NCI-H2196 treated with DMSO at 0.1 percent for 48 hours (cell line): ENCODE data around the gene MTARC1.

ENCODE experiments used
- DNase-seq: peaks from one replicate; lab custom pipeline; 2025; ENCODE audit not compliant: unreplicated experiment; lab: John Stamatoyannopoulos, UW

MTARC1 gene

DNA sequence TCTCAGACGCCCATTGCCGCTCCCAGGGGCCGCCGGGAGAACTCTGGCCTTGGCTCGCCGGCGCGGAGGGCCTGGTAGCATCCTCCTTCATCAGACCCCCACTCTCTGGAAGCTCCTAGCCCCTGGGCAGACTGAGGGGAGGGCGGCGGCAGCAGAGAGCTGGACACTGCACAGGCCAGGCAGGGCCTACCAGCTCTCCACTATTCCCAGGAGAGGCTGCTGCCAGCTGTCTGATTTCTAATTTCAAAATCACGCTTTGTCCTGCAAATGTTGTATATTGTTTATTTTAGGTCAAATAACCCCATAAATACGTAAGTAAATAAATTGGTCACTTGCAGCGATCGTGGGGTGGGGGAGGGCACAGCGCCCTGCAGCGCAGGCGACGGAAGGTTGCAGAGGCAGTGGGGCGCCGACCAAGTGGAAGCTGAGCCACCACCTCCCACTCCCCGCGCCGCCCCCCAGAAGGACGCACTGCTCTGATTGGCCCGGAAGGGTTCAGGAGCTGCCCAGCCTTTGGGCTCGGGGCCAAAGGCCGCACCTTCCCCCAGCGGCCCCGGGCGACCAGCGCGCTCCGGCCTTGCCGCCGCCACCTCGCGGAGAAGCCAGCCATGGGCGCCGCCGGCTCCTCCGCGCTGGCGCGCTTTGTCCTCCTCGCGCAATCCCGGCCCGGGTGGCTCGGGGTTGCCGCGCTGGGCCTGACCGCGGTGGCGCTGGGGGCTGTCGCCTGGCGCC lies at the start of gene MTARC1:
TSS of gene MTARC1 (plus strand) at position 577 of the 732 bp plus-strand sequence. CDS start at position 609, 32 bp downstream.
- peak; percentile 89 for DNase-seq

DNA sequence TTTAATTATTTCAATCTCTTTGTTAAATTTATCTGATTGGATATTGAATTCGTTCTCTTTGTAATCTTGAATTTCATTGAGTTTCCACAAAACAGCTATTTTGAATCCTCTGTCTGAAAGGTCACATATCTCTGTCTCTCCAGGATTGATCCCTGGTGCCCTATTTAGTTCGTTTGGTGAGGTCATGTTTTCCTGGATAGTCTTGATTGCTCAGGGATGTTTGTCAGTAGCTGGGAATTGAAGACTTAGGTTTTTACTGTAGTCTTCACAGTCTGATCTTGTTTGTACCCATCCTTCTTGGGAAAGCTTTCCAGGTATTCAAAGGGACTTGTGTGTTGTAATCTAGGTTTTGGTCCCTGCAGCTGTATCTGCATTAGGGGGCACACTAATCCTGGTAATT lies 45.4 kb upstream of the MTARC1 start:
- no peak for DNase-seq

GRCh38 chr1:220741825-220742224 lies 44.9 kb upstream of the MTARC1 start:
- DNase-seq: no peak

DNA sequence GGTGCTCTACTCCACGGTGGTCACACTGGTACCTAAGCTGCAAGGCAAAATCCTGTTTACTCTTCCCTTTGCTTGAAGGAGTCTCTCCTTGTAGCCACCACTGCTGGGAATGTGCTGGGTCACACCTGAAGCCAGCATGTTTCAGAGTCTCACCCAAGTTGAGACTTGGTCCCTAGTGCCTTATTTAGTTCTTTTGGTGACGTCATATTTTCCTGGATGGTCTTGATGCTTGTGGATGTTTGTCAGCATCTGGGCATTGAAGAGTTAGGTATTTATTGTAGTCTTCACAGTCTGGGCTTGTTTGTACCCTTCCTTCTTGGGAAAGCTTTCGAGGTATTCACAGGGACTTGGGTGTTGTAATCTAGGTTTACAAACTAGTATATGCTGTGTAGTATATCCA lies 44.2 kb upstream of the MTARC1 start:
- DNase-seq: no peak

GRCh38 chr1:220746851-220747250 lies 39.9 kb upstream of the MTARC1 start:
- no peak for DNase-seq

DNA sequence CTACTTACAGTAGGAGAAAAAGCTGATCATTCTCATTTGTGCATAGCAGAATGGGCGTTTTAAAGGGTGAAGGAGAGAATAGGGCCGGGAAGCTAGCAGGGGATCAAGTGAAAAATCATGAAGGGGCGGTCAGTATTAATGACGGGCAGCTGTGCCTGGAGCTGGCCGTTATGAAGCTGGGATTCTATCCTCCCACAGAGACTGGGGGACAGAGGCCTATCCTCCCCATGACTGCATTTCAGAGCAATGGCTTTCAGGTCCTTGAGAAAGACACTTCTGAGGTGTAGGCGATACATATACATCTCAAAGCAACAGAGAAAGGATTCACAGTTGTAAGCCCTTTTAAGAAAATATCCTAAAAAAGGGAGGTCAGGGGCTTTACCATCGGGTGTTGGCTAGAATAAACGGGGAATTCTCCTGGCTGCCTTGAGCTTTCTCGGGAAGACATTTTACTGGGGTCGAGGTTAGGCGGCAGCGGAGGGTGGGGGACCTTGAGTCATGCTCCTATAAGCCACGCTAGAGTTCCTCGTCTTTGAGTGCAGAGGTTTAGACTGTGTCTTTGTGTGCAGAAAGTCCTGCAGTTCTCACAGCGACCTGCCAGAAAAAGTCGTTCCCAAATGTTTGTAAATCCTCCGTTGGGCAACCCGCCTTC lies 39.1 kb upstream of the MTARC1 start:
- no peak for DNase-seq

DNA sequence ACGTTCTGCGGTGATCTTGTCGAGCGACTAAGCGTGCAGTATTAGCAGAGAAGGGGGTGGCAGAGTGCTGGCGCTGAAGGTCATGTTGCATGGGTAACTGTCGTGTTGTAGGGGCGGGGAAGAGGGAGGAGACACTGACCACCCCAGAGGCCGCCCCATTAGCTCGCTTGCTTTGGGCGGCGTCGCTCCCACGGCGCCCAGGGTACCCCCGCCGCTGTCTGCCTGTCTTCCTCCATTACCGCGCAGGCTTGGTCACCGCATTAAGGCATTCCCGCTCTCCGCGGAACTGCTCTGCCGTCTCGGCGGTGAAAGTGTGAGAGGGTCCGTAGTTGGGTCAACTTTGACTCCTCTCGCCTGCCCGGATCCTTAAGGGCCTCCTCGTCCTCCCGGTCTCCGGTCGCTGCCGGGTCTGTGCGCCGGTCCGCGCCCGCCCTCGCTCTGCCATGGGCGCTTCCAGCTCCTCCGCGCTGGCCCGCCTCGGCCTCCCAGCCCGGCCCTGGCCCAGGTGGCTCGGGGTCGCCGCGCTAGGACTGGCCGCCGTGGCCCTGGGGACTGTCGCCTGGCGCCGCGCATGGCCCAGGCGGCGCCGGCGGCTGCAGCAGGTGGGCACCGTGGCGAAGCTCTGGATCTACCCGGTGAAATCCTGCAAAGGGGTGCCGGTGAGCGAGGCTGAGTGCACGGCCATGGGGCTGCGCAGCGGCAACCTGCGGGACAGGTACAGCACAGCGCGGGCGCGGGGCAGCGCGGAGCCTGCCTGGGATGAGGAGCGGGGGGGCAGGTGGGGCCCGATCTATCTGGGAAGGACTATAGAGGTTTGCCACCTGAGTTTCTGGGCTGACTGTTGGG lies 38.4 kb upstream of the MTARC1 start, which contains the start of gene MTARC2:
TSS of gene MTARC2 (plus strand) at position 234 of the 846 bp plus-strand sequence. CDS start at position 444, 210 bp downstream.
- DNase-seq: peak; percentile 55

- no peak for DNase-seq
These were observed 37.8 kb upstream of the MTARC1 start for GRCh38 chr1:220748936-220749335.

GRCh38 chr1:220750131-220750515 lies 36.6 kb upstream of the MTARC1 start:
- no peak for DNase-seq

DNA sequence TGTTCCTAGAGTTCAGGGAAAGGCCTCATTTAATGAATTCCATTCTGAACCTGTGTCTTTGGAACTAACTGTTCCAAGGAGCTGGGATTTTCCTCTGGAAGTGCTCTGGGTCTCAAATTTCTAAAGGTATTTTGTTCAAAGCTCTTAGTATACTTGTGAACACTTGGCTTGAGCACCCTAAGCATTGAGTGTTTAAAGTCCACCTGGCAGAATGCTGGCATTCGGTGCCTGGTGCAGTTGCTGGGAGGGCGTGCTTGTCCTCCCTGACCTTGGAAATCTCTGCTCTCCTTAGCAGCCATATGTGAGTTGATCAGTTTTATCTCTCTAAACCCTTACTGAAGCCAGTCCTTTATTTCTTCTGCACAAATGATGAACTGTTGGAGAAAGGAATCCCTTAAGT lies 35.6 kb upstream of the MTARC1 start:
- no peak for DNase-seq

- no peak for DNase-seq
These were observed 32.3 kb upstream of the MTARC1 start for GRCh38 chr1:220754212-220754917.

- no peak for DNase-seq
These were observed 31.8 kb upstream of the MTARC1 start for GRCh38 chr1:220754918-220755295.

GRCh38 chr1:220755309-220755708 lies 31.4 kb upstream of the MTARC1 start:
- DNase-seq: no peak

DNA sequence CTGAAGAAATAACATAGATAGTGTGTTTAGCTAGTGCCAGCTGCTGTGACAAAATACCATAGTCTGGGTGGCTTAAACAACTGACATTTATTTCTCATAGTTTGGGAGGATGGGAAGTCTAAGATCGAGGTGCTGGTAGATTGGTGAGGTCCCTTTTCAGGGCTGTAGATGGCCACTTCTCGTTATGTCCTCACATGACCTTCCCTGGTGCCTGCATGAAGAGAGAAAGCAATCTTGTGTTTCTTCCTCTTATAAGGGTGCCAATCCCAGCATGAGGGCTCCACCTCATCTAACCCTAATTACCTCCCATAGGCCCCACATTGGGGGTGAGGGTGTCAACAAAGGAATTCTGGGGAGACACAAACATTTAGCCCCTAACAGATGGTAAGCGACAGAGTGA lies 29.3 kb upstream of the MTARC1 start:
- no peak for DNase-seq

DNA sequence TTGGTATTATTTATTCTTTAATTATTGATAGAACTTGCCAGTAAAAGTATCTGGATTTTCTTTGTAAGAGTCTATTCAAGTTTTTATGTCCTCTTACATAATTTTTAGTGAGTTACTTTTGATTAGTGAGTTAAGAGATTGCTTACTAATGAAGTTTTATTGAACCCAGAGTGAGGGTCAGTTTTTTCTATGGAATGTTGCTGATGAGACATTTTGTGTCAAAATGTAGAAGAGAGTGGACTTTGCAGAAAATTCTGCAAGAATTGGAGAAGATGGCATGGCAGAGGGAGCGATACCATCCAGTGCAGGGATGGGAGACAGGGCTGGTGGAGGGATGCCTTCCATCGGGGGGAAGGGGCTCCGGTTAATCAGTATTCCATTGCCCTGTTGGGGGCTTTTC lies 27.6 kb upstream of the MTARC1 start:
- no peak for DNase-seq

DNA sequence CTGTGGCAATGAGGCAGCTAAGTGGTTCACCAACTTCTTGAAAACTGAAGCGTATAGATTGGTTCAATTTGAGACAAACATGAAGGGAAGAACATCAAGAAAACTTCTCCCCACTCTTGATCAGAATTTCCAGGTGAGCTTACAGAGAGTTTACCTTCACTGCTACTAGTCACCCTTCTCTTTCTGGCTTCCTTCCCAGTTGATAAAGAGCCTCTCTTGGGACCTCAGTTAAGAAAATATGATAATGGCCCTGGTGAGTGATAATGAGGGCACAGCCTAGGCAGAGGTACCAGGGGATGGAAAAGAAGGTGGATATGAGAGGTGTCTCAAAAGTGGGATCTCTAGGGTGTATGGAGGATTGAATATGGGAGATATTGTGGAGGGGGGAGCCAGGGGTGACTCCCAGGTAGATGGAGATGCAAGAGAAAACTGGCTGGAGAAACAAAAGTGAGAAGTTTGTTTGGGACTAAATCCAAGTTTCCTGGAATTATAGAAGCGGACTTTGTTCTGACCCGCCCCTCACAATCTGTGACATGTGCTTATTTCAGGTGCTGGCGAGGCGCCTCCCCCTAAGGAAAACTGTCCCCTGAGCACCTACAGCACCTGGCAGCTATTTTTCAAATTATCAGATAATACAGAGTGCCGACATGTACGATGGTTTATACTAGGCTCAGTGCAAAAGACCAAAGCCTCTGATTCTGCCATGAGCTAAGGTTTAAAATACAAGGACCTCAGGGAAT lies 24.9 kb upstream of the MTARC1 start:
- DNase-seq: no peak

DNA sequence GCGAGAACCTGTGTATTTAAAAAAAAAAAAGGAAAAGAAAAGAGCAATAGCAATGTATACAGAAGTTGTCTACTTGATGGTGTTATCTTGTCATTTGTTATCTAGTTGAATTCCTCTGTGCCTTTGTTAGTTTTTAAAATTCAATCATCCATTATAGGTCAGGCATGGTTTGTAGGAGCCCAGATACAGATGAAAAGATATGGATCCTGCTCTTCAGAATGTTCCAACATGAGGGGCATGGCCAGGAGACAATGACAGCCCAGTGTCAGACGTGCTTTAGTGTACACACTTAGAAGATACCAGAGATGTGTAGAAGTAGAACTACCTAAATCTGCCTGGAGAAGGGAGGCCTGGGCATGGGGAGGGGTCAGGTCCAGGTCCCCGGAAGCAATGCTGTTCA lies 22.0 kb upstream of the MTARC1 start:
- no peak for DNase-seq

DNA sequence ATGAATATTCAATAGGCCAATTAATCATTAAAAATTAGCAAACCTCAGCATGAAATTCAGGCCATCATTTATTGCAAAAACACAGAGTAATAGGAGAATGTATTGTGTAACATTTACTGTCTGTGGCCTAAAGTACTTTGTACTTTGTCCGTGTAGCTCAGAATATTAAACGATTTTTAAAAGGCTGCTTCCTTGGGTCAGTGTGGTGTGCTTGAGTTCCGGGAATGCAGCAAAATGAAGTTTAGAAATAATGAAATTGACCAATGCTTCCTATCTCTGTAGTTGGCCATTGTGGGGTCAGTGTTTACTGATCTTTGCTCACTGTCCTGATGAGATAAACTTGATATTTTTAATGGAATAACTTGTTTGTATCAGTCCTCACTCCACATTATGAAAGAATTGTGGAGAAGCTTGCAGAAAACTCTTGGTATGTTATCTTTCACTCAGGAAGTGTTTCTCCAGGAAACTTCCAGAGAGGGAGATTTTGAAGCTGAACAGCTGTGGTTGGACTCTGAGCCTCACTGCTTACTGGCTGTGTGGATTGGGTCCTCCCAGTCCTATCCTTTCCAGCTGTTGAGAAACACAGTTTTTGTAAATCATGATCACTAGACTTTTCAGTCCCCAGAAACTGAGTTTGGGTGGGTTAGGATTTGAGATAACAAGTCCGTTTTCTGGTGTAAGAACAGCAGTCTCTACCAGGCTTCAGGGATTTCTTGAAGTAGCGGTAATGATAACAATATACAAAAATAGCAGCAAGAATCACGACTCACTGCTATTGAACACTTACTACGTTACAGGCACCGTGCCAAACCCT lies 19.2 kb upstream of the MTARC1 start:
- DNase-seq: no peak

- DNase-seq: no peak
These were observed 18.5 kb upstream of the MTARC1 start for GRCh38 chr1:220768126-220768601.
